ENCODE measurements around the gene TSPAN4. TPM values are rescaled to one million over a fixed set of nuclear protein-coding genes. Genes with fewer than 3 reads are reported as not detected.

TSPAN4 gene
- total RNA-seq, 1 donor from 2014 or later, result 16.9 TPM

DNA sequence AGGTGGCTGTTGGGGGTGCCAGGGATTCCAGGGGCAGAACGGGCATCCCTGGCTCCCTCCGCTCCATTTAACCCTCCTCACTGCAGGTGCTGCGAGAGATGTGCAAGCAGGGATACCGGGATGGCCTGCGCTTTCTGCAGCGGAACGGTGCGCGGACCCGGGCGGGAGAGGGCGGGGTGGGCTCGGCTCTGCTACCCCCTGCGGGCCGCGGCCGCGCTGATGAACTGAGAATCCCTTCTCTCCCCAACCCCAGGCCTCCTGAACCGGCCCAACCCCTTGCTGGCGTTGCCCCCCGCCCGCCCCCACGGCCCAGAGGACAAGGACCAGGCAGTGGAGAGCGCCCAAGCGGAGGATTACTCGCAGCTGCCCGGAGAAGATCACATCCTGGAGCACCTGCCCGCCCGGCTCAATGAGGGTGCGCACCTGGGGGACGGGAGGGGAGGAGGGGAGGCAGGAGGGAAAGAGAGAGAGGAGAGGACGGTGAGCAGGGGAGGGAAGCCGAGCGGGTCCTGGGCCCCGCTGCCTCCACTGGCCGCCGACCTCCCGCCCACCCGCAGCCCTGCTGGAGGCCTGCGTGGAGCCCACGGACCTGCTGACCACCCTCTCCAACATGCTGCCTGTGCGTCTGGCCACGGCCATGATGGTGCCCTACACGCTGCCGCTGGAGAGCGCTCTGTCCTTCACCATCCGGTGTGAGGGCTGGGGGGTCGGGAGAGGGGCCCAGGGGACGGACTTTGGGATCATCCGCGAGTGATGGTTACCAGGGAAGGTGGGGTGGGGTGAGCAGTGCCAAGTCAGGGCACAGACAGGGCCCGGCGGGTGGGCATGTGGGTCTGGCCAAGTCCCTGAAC, 19.0 kb upstream of the TSPAN4 start:
- Mint-ChIP-seq H3K27ac (no peak overlapping the region), H3K4me1 (ENCODE audit: low read depth) (peaks cover 12% of the 10 kb centered on the region), H3K27me3 (ENCODE audit: low read depth) (peaks cover 12% of the 10 kb centered on the region), H3K36me3 (ENCODE audit: low read depth) (peaks cover 14% of the 10 kb centered on the region), H3K4me3 (ENCODE audit: low read depth) (no peak overlapping the region), H3K9me3 (no peaks in the 10 kb centered on the region)
- intact Hi-C loops (cut with micrococcal nuclease), result no loop called here
- no peak for DNase-seq (ENCODE audit: low spot score)

DNA sequence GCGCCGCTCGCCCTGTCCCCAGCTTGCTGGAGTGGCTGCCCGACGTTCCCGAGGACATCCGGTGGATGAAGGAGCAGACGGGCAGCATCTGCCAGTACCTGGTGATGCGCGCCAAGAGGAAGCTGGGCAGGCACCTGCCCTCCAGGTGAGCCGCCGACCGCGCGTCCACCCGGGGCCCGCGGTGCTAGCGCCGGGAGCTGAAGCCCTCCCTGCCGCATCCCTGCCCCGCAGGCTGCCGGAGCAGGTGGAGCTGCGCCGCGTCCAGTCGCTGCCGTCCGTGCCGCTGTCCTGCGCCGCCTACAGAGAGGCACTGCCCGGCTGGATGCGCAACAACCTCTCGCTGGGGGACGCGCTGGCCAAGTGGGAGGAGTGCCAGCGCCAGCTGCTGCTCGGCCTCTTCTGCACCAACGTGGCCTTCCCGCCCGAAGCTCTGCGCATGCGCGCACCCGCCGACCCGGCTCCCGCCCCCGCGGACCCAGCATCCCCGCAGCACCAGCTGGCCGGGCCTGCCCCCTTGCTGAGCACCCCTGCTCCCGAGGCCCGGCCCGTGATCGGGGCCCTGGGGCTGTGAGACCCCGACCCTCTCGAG, 18.3 kb upstream of the TSPAN4 start:
- Mint-ChIP-seq H3K27me3 (ENCODE audit: low read depth) (peaks cover 17% of the 10 kb centered on the region), H3K27ac (no peak overlapping the region), H3K4me3 (ENCODE audit: low read depth) (no peak overlapping the region), H3K4me1 (ENCODE audit: low read depth) (peaks cover 15% of the 10 kb centered on the region), H3K9me3 (no peaks in the 10 kb centered on the region), H3K36me3 (ENCODE audit: low read depth) (peaks cover 14% of the 10 kb centered on the region)
- DNase-seq (ENCODE audit: low spot score), result no peak
- intact Hi-C loops (cut with micrococcal nuclease), result no loop called here

DNA sequence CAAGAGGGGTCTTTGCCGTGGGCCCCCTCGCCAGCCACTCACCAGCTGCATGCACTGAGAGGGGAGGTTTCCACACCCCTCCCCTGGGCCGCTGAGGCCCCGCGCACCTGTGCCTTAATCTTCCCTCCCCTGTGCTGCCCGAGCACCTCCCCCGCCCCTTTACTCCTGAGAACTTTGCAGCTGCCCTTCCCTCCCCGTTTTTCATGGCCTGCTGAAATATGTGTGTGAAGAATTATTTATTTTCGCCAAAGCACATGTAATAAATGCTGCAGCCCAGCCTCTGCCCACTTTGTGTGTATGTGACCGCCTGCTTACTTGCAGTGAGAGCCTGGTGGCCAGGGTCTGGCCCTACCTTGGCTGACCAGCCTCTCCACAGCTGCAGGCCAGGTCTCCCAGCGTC, 17.7 kb upstream of the TSPAN4 start:
- Mint-ChIP-seq H3K4me3 (ENCODE audit: low read depth) (no peak overlapping the region), H3K4me1 (ENCODE audit: low read depth) (peaks cover 15% of the 10 kb centered on the region), H3K27me3 (ENCODE audit: low read depth) (peaks cover 22% of the 10 kb centered on the region), H3K36me3 (ENCODE audit: low read depth) (peaks cover 14% of the 10 kb centered on the region), H3K9me3 (no peaks in the 10 kb centered on the region), H3K27ac (no peak overlapping the region)
- intact Hi-C loops (cut with micrococcal nuclease), result no loop called here
- DNase-seq (ENCODE audit: low spot score), result no peak

DNA sequence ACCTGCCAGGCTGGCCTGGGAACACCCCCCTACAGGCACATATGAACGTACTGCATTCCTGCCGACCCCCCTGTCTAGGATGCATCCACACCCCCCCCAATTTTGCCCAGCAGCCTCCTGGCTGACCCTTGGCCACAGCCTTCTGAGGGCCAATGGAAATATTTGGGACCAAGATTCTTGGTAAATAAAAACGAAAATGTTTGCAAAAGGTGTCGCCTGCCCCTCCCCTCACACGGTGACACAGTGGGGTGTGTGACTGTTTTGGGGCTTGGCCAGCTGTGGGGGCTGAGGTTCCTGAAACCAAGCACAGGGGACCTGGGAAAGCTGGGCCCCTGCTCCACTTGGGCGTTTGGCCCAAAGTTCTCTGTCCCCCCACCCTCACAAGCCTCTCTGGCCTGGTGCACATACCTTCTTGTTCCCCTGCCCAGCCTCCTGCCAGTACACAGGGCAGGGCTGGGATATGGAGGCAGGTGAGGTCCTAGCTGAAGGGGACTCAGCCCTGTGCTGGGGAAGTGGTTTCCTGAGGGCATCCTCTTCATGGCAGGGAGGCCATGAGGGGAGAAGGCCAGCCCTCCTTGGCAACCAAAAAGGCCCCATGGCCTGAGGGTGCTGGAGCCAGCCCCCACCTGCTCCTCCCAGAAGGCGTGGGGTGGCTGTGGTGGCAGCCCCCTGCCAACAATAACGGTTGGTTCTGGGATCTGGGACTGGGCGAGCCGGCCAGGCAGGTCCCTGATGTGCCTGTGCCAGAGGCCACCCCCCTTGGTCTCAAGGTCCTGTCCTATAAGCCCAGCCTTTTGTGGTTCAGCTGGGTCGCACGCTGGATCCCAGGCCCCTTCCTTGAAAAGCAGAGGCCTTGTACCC, 17.1 kb upstream of the TSPAN4 start:
- H3K27ac Mint-ChIP-seq, result no peak overlapping the region
- H3K4me1 Mint-ChIP-seq (ENCODE audit: low read depth), result peaks cover 15% of the 10 kb centered on the region
- intact Hi-C loops (cut with micrococcal nuclease), result no loop called here
- no peak for DNase-seq (ENCODE audit: low spot score)
- H3K4me3 Mint-ChIP-seq (ENCODE audit: low read depth), result no peak overlapping the region
- peaks cover 23% of the 10 kb centered on the region for H3K27me3 Mint-ChIP-seq (ENCODE audit: low read depth)
- H3K36me3 Mint-ChIP-seq (ENCODE audit: low read depth), result peaks cover 14% of the 10 kb centered on the region
- no peaks in the 10 kb centered on the region for H3K9me3 Mint-ChIP-seq

DNA sequence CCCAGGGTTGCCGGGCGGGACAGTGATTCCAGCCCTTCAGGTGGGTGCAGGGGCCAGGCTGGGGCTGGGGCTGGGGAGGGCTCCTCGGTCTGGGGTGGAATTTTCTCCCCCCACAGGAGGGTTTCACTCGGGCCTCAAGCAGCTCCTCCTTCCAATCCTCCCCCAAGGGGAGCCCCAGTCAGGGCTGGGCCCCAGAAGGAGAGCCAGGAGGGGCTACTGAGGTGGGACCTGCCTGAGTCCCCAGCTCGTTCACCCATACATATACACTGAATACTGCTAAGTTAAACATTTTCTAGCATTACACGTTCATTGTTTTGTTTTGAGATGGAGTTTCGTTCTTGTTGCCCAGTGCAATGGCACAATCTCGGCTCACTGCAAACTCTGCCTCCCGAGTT, 16.4 kb upstream of the TSPAN4 start:
- H3K4me3 Mint-ChIP-seq (ENCODE audit: low read depth), result peak overlapping the region; percentile 78
- H3K27me3 Mint-ChIP-seq (ENCODE audit: low read depth), result peaks cover 25% of the 10 kb centered on the region
- peak overlapping the region; percentile 33 for H3K27ac Mint-ChIP-seq
- peaks cover 9% of the 10 kb centered on the region for H3K4me1 Mint-ChIP-seq (ENCODE audit: low read depth)
- no peak for DNase-seq (ENCODE audit: low spot score)
- H3K36me3 Mint-ChIP-seq (ENCODE audit: low read depth), result peaks cover 14% of the 10 kb centered on the region
- intact Hi-C loops (cut with micrococcal nuclease), result no loop called here
- no peaks in the 10 kb centered on the region for H3K9me3 Mint-ChIP-seq

DNA sequence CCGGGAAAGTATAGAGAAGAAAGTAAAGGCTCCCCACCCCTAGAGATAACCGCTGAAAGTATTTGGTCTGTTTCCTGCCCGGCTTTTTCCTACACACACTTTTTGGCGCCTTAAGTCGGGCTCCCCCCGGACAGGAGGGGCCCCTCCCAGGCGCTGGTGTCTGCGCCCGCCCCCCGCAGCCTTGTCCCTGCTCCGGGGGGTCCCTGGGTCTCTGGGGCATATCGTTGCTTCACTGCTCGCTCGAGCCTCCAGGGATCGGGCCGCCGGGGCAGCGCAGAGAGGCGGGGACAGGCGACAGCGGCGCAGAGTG, 15.9 kb upstream of the TSPAN4 start:
- Mint-ChIP-seq H3K36me3 (ENCODE audit: low read depth) (peaks cover 14% of the 10 kb centered on the region), H3K27ac (peak overlapping the region; percentile 33)

DNA sequence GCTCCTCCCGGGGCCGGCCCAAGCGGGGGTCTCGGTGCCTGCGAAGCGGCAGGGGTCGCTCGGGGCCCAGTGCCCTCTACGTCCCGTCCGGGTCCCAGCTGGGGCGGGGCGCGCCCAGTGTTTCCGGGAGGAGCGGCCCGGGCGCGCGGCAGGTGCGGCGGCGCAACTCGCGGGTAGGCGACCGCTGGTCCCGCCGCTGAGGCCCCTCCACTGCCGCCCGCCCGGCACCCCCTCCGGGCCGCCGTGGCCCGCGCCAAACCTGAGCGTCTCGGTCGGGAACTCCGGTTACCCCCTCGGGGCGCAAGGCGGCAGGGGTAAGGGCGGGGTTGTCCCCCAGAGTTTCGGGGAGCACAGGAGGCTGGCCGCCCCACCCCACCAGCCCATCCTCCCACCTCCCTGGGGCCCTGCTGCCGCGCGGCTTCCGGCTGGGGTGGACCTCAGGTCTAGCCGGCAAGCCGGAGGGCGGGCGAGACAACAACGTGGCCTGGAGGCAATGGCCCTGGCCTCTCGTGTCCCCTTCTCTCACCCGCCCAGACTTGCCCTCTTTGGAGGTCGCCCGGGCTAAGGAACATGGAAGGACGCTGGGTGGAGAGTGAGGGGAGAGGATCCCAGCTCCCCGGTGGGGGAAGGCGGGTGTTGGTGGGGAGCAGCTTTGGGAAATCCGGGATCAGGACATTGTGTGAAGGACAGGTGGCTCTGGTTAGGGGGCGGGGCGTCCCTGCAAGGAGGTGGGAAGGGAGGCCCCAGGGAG, 15.3 kb upstream of the TSPAN4 start:
- Mint-ChIP-seq H3K27ac (peak overlapping the region; percentile 52), H3K27me3 (ENCODE audit: low read depth) (peaks cover 32% of the 10 kb centered on the region), H3K36me3 (ENCODE audit: low read depth) (peaks cover 12% of the 10 kb centered on the region), H3K4me1 (ENCODE audit: low read depth) (peaks cover 12% of the 10 kb centered on the region), H3K9me3 (no peaks in the 10 kb centered on the region), H3K4me3 (ENCODE audit: low read depth) (peak overlapping the region; percentile 69)
- intact Hi-C loops (cut with micrococcal nuclease), result no loop called here
- no peak for DNase-seq (ENCODE audit: low spot score)

More for the DNA sequence above, 15.9 kb upstream of the TSPAN4 start:
- intact Hi-C loops (cut with micrococcal nuclease), result no loop called here
- peak overlapping the region; percentile 78 for H3K4me3 Mint-ChIP-seq (ENCODE audit: low read depth)
- no peaks in the 10 kb centered on the region for H3K9me3 Mint-ChIP-seq
- DNase-seq (ENCODE audit: low spot score), result no peak
- peaks cover 30% of the 10 kb centered on the region for H3K27me3 Mint-ChIP-seq (ENCODE audit: low read depth)
- peaks cover 10% of the 10 kb centered on the region for H3K4me1 Mint-ChIP-seq (ENCODE audit: low read depth)

DNA sequence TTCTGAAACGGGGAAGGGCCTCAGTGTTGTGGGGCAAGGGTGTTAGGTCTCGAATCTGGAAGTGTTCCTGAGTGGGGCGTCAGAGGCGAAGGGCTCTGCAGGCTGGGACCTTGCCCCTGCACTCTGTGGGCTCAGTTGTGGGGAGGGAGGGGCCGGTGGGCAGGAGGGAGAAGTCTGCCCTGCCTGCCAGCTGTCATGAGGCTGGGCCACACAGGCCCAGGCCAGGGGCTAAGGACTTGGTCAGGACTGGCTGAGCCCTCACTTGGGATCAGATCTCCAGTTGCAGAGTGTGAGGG, 14.8 kb upstream of the TSPAN4 start, which contains the start of gene CRACR2B:
CRACR2B (plus strand) TSS at position 23 of the 296 bp plus-strand sequence. CDS start 689 bp downstream, outside the sequence.
- H3K27me3 Mint-ChIP-seq (ENCODE audit: low read depth), result peaks cover 32% of the 10 kb centered on the region
- no peak for DNase-seq (ENCODE audit: low spot score)
- intact Hi-C loops (cut with micrococcal nuclease), result no loop called here
- no peaks in the 10 kb centered on the region for H3K9me3 Mint-ChIP-seq
- H3K4me1 Mint-ChIP-seq (ENCODE audit: low read depth), result peaks cover 12% of the 10 kb centered on the region
- H3K27ac Mint-ChIP-seq, result peak within 1 kb of the TSS; percentile 52
- H3K4me3 Mint-ChIP-seq (ENCODE audit: low read depth), result peak within 1 kb of the TSS; percentile 69
- peaks cover 8% of the 10 kb centered on the region for H3K36me3 Mint-ChIP-seq (ENCODE audit: low read depth)

DNA sequence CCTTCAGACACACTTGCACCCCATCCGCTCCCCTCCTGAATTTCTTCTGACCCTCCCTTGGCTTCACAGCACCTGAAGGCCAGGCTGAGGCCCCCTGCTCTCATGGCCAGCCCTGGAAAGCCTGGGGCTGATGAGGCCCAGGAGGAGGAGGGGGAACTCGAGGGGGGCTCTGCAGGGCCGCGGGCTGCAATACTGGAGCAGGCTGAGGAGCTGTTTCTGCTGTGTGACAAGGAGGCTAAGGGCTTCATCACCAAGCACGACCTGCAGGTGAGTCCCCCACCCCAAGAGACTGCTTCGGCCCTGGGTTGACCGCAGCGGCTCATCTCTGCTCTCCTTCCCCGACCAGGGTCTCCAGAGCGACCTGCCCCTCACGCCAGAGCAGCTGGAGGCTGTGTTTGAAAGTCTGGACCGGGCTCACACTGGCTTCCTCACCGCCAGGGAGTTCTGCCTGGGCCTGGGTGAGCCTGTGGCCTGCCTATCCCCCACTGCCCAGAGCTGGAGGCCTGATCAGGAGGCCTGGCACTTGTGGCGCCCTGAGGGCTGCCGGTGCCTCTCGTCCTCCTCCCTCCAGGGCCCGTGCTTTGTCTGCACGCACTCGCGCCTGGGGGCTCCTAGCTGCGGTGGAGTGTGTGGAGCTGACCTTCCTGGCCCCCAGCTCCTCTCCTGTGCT, 14.0 kb upstream of the TSPAN4 start:
- Mint-ChIP-seq H3K4me1 (ENCODE audit: low read depth) (peaks cover 12% of the 10 kb centered on the region), H3K36me3 (ENCODE audit: low read depth) (peaks cover 8% of the 10 kb centered on the region), H3K27me3 (ENCODE audit: low read depth) (peaks cover 32% of the 10 kb centered on the region), H3K9me3 (no peaks in the 10 kb centered on the region), H3K27ac (no peak overlapping the region), H3K4me3 (ENCODE audit: low read depth) (peak overlapping the region; percentile 69)
- no peak for DNase-seq (ENCODE audit: low spot score)
- intact Hi-C loops (cut with micrococcal nuclease), result no loop called here

DNA sequence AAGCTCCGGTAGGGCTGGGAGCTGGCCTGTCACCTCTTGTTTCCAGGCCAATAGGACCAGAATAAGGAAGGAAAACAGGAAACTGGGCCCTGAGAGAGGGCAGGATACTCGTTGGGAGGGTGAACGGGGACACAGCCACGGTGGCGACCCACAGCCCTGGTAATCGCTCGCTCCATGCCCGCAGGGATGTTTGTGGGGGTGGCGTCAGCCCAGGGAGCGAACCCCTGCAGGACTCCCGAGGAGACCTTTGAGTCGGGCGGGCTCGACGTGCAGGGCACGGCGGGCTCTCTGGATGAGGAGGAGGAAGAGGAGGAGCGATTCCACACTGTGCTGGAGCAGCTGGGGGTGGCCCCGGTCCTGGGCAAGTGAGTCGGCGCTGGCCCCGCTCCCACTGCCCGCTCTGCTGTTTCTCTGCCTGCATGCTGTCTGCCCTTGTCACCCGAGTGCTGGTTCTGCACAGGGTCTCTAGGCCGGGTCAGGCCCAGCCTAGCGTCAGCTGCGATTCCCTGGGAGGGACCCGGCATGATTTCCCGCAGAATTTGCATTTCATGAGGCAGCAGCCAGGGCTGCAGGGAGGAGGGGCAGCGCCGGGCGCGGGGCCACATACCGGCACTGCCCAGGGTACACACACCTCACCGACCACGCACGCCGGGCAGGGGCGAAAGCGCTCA, 13.3 kb upstream of the TSPAN4 start:
- peak overlapping the region; percentile 21 for H3K4me3 Mint-ChIP-seq (ENCODE audit: low read depth)
- H3K4me1 Mint-ChIP-seq (ENCODE audit: low read depth), result peaks cover 15% of the 10 kb centered on the region

DNA sequence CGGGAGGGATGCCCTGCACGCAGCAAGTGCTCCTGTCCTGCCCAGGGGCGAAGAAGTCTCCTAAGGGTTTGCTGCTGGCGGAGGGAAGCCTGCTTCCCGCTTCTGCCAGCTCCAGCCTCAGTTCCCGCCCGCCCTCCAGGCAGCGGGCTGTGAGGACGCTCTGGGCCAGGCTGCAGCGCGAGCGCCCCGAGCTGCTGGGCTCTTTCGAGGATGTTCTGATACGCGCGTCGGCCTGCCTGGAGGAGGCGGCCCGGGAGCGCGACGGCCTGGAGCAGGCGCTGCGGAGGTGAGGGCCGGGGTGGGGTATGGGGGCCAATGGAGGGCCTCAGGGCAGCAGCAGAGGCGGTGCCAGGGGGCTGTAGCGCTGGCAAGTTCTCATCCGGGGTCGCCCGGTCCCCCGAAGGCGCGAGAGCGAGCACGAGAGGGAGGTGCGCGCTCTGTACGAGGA, 12.8 kb upstream of the TSPAN4 start:
- Mint-ChIP-seq H3K4me1 (ENCODE audit: low read depth) (peaks cover 15% of the 10 kb centered on the region), H3K9me3 (no peaks in the 10 kb centered on the region), H3K27ac (no peak overlapping the region), H3K27me3 (ENCODE audit: low read depth) (peaks cover 32% of the 10 kb centered on the region), H3K4me3 (ENCODE audit: low read depth) (peak overlapping the region; percentile 30), H3K36me3 (ENCODE audit: low read depth) (peaks cover 6% of the 10 kb centered on the region)
- intact Hi-C loops (cut with micrococcal nuclease), result no loop called here
- no peak for DNase-seq (ENCODE audit: low spot score)

More for the DNA sequence above, 13.3 kb upstream of the TSPAN4 start:
- intact Hi-C loops (cut with micrococcal nuclease), result no loop called here
- Mint-ChIP-seq H3K36me3 (ENCODE audit: low read depth) (peaks cover 8% of the 10 kb centered on the region), H3K27me3 (ENCODE audit: low read depth) (peaks cover 32% of the 10 kb centered on the region), H3K27ac (no peak overlapping the region), H3K9me3 (no peaks in the 10 kb centered on the region)
- no peak for DNase-seq (ENCODE audit: low spot score)

Measured in activated T-helper 2 cell treated with anti-CD3 and anti-CD28 coated beads, Interferon-gamma antibody, Interleukin-2, Interleukin-4, amounts not matched to agents 10 μg/mL and 5 μg/mL and 100 μg/mL, durations not matched to agents 14 hours and 24 hours and 36 hours (primary cell).